PC-3 (cell line): ENCODE data around the gene PTPRD.

Experiments
- CTCF ChIP-seq: fragments of 300-600 bp; sonication (generic); conservative IDR thresholded peaks from 2 replicates; pipeline ENCODE4 v1.5.1; 2017; ENCODE audit warnings: antibody characterized with exemption, low read depth, mild to moderate bottlenecking, low read length
- EZH2 ChIP-seq: fragments of 300-600 bp; sonication (generic); IDR thresholded peaks from one replicate; pipeline ENCODE4 v1.6.1; 2017; ENCODE audit warnings: antibody characterized with exemption, mild to moderate bottlenecking, low read length; ENCODE audit not compliant: unreplicated experiment
- EZH2phosphoT487 ChIP-seq: fragments of 300-600 bp; sonication (generic); IDR thresholded peaks from 2 replicates; pipeline ENCODE4 v1.6.1; 2018; ENCODE audit warnings: mild to moderate bottlenecking, antibody characterized with exemption, low read length, borderline replicate concordance

DNA sequence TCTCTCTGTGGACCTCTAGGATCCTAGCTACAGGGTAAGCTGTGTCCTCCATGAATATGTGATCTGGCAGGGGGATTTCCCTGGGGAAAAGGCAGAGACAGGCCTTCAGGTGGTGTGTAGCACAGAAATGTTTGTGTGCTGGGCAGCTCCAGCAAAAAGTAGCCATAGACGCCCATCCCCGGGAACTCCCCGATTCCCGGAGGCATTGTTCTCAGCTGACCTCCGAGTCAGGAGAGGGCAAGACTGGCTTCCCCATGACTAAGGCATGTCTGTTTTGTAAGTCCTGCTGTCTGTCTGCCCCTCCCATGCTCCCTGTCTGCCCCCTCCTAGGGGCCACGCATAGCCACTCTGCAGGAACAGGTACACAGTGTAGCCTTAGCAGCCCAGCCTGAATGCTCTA is 834.5 kb downstream of the PTPRD start:
- TF ChIP-seq CTCF (no peak), EZH2phosphoT487 (no peak), EZH2 (no peak)
